HEK293 (cell line): ENCODE data around the gene TMEM81.

ENCODE experiments used
- CTCF ChIA-PET: fragments of 350-600 bp; formaldehyde crosslinking; extraction: SDS; loops from one replicate; lab custom pipeline; 2021; ENCODE audit warnings: antibody characterized with exemption; lab: Yijun Ruan, JAX
- POLR2A ChIA-PET: fragments of 300-600 bp; formaldehyde crosslinking; extraction: SDS; loops from one replicate; lab custom pipeline; 2020; ENCODE audit warnings: antibody characterized with exemption, inconsistent platforms; lab: Yijun Ruan, JAX
- H3K27ac ChIP-seq: fragments of 200-500 bp; sonication (Bioruptor generic); 2 replicates; pipeline ENCODE4 v1.5.1; 2014; ENCODE audit warnings: low read depth, low read length, control low read depth, inconsistent platforms; ENCODE audit errors: extremely low read depth
- H3K36me3 ChIP-seq, 2 experiments: fragments of 200-500 bp in 1 of 2; sonication (Bioruptor generic) in 1 of 2; 1 replicate in 1 of 2; 2 replicates in 1 of 2; pipeline ENCODE4 v1.5.1; 2014 to 2017; ENCODE audit warnings: inconsistent platforms in 2 of 2, low read length in 2 of 2; ENCODE audit not compliant: control insufficient read depth in 2 of 2, insufficient read depth in 1 of 2
- H3K4me1 ChIP-seq: fragments of 200-500 bp; sonication (Bioruptor generic); 2 replicates; pipeline ENCODE4 v1.5.1; 2014; ENCODE audit warnings: mild to moderate bottlenecking, low read length, inconsistent platforms; ENCODE audit not compliant: control insufficient read depth, insufficient read depth
- H3K4me3 ChIP-seq: 2 replicates; pipeline ENCODE4 v1.5.1; 2011; ENCODE audit warnings: low read depth, mild to moderate bottlenecking, control low read depth, low read length, moderate library complexity
- H3K9me3 ChIP-seq: fragments of 200-500 bp; sonication (Bioruptor generic); 2 replicates; pipeline ENCODE4 v1.5.1; 2014; ENCODE audit warnings: low read depth, low read length, inconsistent platforms; ENCODE audit not compliant: control insufficient read depth, insufficient read depth
- BCL11A ChIP-seq: fragments of 450-650 bp; formaldehyde crosslinking; IDR thresholded peaks from 2 replicates; pipeline ENCODE4 v1.5.1; 2016; ENCODE audit warnings: low read depth, missing biosample characterization, missing genetic modification characterization
- BCL11B ChIP-seq: fragments of 450-650 bp; formaldehyde crosslinking; IDR thresholded peaks from 2 replicates; pipeline ENCODE4 v1.5.1; 2016; ENCODE audit warnings: low read depth, missing biosample characterization, missing genetic modification characterization
- GLI2 ChIP-seq: fragments of 450-650 bp; formaldehyde crosslinking; IDR thresholded peaks from 2 replicates; pipeline ENCODE4; 2017; ENCODE audit warnings: missing biosample characterization, missing genetic modification characterization, low read depth, borderline replicate concordance
- KLF9 ChIP-seq: fragments of 450-650 bp; formaldehyde crosslinking; IDR thresholded peaks from 2 replicates; pipeline ENCODE4 v1.5.1; 2016; ENCODE audit warnings: missing biosample characterization, missing genetic modification characterization, low read depth
- MZF1 ChIP-seq: fragments of 450-650 bp; formaldehyde crosslinking; IDR thresholded peaks from 2 replicates; pipeline ENCODE4 v1.5.1; 2017; ENCODE audit warnings: missing biosample characterization, missing genetic modification characterization, borderline replicate concordance
- RBAK ChIP-seq: fragments of 450-650 bp; formaldehyde crosslinking; IDR thresholded peaks from 2 replicates; pipeline ENCODE4 v1.5.1; 2016; ENCODE audit warnings: missing biosample characterization, missing genetic modification characterization
- ZEB2 ChIP-seq: fragments of 450-650 bp; formaldehyde crosslinking; IDR thresholded peaks from 2 replicates; pipeline ENCODE4 v1.5.1; 2016; ENCODE audit warnings: missing biosample characterization, missing genetic modification characterization
- ZNF10 ChIP-seq: fragments of 450-650 bp; formaldehyde crosslinking; IDR thresholded peaks from 2 replicates; pipeline ENCODE4 v1.5.1; 2017; ENCODE audit warnings: missing biosample characterization, missing genetic modification characterization
- ZNF18 ChIP-seq: fragments of 450-650 bp; formaldehyde crosslinking; IDR thresholded peaks from 2 replicates; pipeline ENCODE4 v1.5.1; 2016; ENCODE audit warnings: missing biosample characterization, missing genetic modification characterization
- ZNF280C ChIP-seq: fragments of 450-650 bp; formaldehyde crosslinking; IDR thresholded peaks from 2 replicates; pipeline ENCODE4 v1.5.1; 2016; ENCODE audit warnings: missing biosample characterization, missing genetic modification characterization
- ZNF518A ChIP-seq: fragments of 450-650 bp; formaldehyde crosslinking; conservative IDR thresholded peaks from 2 replicates; pipeline ENCODE4 v1.5.1; 2016; ENCODE audit warnings: low read depth, missing biosample characterization, missing genetic modification characterization
- ZNF521 ChIP-seq: fragments of 450-650 bp; formaldehyde crosslinking; IDR thresholded peaks from 2 replicates; pipeline ENCODE4 v1.5.1; 2017; ENCODE audit warnings: missing biosample characterization, mild to moderate bottlenecking, missing genetic modification characterization
- ZNF837 ChIP-seq: fragments of 450-650 bp; formaldehyde crosslinking; IDR thresholded peaks from 2 replicates; pipeline ENCODE4 v1.5.1; 2016; ENCODE audit warnings: missing biosample characterization, missing genetic modification characterization
- ZNF843 ChIP-seq: fragments of 450-650 bp; formaldehyde crosslinking; IDR thresholded peaks from 2 replicates; pipeline ENCODE4 v1.5.1; 2016; ENCODE audit warnings: missing biosample characterization, missing genetic modification characterization
- TF ChIP-seq, protein P1 (sequence below): fragments of 450-650 bp; formaldehyde crosslinking; IDR thresholded peaks from 2 replicates; pipeline ENCODE4 v1.5.1; 2016; ENCODE audit warnings: missing biosample characterization, missing genetic modification characterization, low read depth
- TF ChIP-seq, protein P2 (sequence below): fragments of 450-650 bp; formaldehyde crosslinking; IDR thresholded peaks from 2 replicates; pipeline ENCODE4 v1.5.1; 2016; ENCODE audit warnings: missing biosample characterization, missing genetic modification characterization, low read depth

TMEM81 gene

DNA sequence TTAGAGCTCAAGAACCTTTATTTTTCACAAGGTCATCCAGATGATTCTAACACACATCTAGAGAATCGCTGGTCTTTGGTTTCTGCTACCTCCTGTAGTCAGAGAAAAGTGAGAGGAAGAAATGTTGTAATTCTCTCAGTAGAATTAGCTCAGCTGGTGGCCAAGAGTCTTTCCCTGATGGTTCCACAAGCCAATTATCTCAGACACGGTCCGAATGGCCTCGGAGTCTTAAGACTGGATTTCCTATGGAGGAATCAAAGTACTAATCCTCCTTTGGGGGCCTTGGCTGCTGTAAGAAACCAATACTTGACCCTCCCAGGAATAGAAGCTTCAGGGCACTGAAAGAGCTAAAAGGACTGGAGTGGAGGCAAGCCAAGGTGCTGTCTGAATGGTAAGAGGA lies 1.8 kb downstream of the TMEM81 start:
- no peak overlapping the region for H3K4me3 ChIP-seq
- ChIA-PET POLR2A (no interaction called here), CTCF (interaction anchor here (0.8 to 1.4 kb wide), 3 partner anchors 21 to 173 kb away, joined by 3 to 6 read pairs (median 4); no protein-coding TSS in a partner anchor)
- no peak overlapping the region for H3K27ac ChIP-seq
- H3K9me3 ChIP-seq: no peaks in the 10 kb centered on the region
- no peaks in the 10 kb centered on the region for H3K4me1 ChIP-seq
- peaks cover 11 to 34% of the 10 kb centered on the region in 2 experiments for H3K36me3 ChIP-seq
- no peak for TF ChIP-seq GLI2 (tag by site-specific recombination)
- TF ChIP-seq ZNF843: no peak
- no peak for TF ChIP-seq ZNF280C (tag by site-specific recombination)
- TF ChIP-seq RBAK: no peak
- TF ChIP-seq ZNF837 (tag by site-specific recombination): no peak
- TF ChIP-seq, protein P1, sequence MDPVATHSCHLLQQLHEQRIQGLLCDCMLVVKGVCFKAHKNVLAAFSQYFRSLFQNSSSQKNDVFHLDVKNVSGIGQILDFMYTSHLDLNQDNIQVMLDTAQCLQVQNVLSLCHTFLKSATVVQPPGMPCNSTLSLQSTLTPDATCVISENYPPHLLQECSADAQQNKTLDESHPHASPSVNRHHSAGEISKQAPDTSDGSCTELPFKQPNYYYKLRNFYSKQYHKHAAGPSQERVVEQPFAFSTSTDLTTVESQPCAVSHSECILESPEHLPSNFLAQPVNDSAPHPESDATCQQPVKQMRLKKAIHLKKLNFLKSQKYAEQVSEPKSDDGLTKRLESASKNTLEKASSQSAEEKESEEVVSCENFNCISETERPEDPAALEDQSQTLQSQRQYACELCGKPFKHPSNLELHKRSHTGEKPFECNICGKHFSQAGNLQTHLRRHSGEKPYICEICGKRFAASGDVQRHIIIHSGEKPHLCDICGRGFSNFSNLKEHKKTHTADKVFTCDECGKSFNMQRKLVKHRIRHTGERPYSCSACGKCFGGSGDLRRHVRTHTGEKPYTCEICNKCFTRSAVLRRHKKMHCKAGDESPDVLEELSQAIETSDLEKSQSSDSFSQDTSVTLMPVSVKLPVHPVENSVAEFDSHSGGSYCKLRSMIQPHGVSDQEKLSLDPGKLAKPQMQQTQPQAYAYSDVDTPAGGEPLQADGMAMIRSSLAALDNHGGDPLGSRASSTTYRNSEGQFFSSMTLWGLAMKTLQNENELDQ: no peak
- TF ChIP-seq ZEB2 (tag by site-specific recombination): no peak
- no peak for TF ChIP-seq ZNF518A (tag by site-specific recombination)
- TF ChIP-seq ZNF10: no peak
- no peak for TF ChIP-seq KLF9 (tag by site-specific recombination)
- no peak for TF ChIP-seq ZNF18
- TF ChIP-seq, all 188 proteins: peak for 0

DNA sequence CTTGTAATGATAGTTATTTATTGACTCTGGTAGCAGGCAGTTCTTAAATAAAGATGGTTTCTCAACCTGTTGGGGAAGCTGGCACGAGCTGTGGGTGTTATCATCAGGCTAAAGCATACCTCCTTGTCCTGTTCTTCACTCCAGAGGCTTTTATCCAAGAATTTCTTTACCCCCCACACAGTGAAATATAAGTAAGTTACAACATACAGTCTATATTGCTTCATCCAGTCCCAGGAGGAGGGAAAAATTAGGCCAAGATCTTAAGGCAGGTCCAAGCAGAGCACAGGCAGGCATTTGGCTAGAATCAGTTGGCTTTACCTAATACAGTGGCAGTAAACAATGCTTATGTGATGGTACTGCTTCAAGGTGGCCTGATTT lies 6.3 kb downstream of the TMEM81 start:
- POLR2A ChIA-PET: no interaction called here

More for the DNA sequence above, 6.3 kb downstream of the TMEM81 start:
- H3K4me1 ChIP-seq: no peaks in the 10 kb centered on the region
- CTCF ChIA-PET: interaction anchor here (7.9 kb wide), 1 partner anchor 16 kb away, joined by 60 read pairs; no protein-coding TSS in a partner anchor
- TF ChIP-seq BCL11A (tag by site-specific recombination) (no peak), ZNF521 (tag by site-specific recombination) (no peak), BCL11B (tag by site-specific recombination) (no peak), MZF1 (tag by site-specific recombination) (no peak)
- TF ChIP-seq, protein P2, sequence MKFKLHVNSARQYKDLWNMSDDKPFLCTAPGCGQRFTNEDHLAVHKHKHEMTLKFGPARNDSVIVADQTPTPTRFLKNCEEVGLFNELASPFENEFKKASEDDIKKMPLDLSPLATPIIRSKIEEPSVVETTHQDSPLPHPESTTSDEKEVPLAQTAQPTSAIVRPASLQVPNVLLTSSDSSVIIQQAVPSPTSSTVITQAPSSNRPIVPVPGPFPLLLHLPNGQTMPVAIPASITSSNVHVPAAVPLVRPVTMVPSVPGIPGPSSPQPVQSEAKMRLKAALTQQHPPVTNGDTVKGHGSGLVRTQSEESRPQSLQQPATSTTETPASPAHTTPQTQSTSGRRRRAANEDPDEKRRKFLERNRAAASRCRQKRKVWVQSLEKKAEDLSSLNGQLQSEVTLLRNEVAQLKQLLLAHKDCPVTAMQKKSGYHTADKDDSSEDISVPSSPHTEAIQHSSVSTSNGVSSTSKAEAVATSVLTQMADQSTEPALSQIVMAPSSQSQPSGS (tag by site-specific recombination): no peak
- H3K36me3 ChIP-seq: no peaks in the 10 kb centered on the region
- no peak overlapping the region for H3K4me3 ChIP-seq
- H3K27ac ChIP-seq: no peak overlapping the region
- no peaks in the 10 kb centered on the region for H3K9me3 ChIP-seq
